Measurements from ENCODE around the gene DHTKD1.

The DHTKD1 gene, protein sequence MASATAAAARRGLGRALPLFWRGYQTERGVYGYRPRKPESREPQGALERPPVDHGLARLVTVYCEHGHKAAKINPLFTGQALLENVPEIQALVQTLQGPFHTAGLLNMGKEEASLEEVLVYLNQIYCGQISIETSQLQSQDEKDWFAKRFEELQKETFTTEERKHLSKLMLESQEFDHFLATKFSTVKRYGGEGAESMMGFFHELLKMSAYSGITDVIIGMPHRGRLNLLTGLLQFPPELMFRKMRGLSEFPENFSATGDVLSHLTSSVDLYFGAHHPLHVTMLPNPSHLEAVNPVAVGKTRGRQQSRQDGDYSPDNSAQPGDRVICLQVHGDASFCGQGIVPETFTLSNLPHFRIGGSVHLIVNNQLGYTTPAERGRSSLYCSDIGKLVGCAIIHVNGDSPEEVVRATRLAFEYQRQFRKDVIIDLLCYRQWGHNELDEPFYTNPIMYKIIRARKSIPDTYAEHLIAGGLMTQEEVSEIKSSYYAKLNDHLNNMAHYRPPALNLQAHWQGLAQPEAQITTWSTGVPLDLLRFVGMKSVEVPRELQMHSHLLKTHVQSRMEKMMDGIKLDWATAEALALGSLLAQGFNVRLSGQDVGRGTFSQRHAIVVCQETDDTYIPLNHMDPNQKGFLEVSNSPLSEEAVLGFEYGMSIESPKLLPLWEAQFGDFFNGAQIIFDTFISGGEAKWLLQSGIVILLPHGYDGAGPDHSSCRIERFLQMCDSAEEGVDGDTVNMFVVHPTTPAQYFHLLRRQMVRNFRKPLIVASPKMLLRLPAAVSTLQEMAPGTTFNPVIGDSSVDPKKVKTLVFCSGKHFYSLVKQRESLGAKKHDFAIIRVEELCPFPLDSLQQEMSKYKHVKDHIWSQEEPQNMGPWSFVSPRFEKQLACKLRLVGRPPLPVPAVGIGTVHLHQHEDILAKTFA

DNA sequence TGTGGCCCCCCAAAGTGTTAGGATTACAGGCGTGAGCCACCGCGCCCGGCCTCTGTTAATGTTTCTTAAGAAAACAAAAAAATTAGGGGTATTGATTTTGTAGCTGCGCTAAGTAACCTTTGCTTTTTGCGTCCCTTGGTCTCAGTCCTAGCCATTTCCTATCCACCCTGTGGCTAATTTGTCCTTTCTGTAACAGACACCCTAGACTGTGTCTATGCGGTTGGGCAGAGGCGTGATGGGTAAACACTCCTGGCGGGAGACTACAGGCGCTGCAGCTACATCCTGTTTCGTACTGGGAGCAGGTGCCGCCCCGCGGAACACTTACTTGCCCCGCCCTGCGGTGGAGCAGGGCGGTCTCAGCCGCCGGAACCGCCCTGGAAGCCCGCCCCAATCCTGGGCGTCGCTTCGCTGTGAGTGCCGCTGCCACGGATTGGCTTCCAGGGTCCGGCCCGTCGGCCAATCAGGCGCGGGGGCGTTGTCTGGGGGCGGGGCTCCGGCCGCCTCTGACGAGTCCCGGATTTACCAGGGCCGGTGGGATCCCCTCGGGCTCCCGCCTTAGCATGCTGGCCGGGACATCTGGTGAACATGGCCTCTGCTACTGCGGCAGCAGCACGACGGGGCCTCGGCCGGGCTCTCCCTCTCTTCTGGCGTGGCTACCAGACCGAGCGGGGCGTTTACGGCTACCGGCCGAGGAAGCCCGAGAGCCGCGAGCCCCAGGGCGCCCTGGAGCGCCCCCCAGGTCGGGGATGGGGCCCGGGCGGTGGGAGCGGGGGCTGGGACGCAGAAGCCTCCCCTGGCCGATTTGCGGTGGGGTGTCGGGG is at the start of gene DHTKD1:
DHTKD1 (plus strand) TSS at position 506 of the 821 bp plus-strand sequence; CDS start at position 586, 80 bp downstream.
- DNase-seq (ENCODE audit: low read depth, low spot score) = peak; percentile 97

DNA sequence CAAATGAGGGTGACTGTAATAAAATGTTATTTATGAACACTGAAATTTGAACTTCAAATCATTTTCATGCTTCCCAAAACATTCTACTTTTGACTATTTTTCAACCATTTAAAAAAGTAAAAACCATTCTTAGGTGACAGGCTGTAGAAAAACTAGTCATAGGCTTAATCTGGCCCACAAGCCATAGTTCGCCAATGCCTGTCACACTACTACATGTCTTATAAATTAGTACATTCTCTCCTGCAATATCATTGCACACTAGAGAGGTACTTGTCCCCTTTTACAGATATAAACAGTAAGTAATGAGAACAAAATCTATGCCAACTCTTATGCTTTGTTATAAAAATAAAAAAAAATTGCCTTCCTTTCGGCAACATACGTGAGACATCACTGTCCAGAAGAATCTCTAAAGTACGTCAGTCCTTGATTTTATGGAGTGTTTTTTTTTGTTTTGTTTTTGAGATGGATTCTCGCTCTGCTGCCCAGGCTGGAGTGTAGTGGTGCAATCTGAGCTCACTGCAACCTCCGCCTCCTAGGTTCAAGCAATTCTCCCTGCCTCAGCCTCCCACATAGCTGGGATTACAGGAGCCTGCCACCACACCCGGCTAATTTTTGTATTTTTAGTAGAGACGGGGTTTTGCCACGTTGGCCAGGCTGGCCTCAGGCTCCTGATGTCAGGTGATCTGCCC is 49.3 kb upstream of the DHTKD1 start:
- DNase-seq (ENCODE audit: low read depth, low spot score) = no peak

DNA sequence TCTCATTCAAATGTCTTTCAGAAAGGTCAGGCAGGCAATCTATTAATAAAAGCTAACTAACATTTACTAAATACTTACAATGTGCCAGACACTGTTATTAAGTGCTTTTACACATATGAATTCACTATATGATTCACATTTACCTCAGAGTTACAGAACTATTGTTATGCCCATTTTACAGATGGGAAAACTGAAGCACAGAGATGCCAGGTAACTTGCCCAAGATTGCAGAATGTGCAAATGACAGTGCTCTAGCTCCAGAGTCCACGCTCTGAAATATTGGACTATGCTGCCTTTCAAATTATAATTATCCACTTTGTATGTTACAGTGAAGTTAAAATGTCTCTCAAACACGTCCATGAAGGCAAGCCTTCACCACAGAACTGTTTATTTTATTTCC is 48.2 kb upstream of the DHTKD1 start:
- no peak for DNase-seq (ENCODE audit: low read depth, low spot score)

DNA sequence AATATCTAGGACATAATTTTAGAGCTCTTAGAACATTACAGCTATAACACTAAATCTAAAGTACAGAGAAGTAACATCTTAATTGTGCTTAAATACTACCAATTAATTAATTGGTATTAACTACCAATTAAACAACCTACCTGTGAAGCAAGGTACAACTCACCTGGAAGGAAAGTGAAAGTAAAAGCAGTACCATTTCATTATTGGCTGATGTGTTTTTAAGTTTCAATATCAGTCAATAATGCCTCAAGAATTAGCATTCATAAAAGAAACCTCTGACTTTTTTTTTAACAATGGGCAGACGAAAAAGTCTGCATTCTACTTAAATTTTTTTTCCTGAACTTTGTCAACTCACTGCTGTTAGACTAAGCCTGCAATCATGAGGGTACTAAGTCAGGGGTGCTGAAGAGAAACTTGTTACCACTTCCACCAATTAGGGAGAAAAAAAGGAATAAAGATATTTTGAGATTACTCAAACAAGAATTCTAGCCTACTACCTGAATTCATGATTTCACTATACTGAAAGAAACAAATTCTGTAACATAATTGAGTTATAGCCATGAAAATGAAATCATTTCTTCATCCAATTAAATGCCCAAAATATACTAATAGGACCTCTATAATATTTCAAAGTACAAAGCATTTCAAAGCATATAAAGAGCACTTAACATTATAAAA is 46.0 kb upstream of the DHTKD1 start:
- DNase-seq (ENCODE audit: low read depth, low spot score) = no peak

DNA sequence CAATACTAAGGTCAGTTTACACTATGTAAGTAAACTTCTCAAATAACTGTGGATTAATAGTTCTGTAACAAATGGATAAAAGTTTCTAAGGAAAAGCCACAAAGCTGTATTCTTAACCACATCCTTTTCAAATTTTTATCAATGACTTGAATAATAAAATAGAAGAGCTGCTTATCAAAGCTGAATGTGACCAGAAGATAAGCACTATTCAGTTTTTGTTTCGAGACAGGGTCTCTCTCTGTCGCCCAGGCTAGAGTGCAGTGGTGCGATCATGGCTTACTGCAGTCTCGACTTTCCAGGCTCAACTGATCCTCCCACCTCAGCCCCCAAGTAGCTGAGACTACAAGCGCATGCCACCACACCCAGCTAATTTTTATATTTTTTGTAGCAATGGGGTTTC is 43.2 kb upstream of the DHTKD1 start:
- DNase-seq (ENCODE audit: low read depth, low spot score) = no peak

DNA sequence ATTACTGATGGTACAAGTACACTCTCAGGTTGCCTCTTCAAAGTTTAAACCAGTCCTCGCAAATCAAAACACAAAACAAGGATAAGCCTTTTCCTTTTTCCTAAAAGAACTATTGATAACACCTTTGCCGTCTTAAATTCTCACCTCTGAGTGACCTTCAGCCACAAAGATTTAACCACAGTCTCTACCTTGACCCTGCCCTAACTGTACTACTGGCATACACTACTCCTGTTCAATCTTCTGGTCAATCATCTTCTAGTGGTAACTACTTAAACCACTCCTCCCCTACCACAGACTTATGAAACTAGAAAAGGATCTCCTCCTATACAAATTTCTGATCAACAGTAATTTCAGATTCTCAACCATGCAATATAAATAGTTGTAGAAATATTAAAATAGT is 41.2 kb upstream of the DHTKD1 start:
- DNase-seq (ENCODE audit: low read depth, low spot score) = no peak

DNA sequence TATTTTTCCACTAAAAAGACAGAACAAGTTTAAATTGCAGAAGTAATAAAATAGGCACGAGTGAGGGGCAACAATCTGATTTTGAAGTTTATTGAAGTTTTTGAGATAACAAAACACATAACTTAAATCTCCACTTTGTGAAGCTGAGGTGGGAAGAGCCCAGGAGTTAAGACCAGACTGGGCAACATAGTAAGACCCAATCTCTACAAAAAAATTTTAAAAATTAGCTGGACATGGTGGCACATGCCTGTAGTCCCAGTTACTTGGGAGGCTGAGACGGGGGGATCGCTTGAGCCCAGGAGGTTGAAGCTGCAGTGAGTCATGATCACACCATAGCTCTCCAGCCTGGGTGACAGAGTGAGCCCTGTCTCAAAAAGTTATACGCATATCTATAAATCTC is 37.4 kb upstream of the DHTKD1 start:
- no peak for DNase-seq (ENCODE audit: low read depth, low spot score)

DNA sequence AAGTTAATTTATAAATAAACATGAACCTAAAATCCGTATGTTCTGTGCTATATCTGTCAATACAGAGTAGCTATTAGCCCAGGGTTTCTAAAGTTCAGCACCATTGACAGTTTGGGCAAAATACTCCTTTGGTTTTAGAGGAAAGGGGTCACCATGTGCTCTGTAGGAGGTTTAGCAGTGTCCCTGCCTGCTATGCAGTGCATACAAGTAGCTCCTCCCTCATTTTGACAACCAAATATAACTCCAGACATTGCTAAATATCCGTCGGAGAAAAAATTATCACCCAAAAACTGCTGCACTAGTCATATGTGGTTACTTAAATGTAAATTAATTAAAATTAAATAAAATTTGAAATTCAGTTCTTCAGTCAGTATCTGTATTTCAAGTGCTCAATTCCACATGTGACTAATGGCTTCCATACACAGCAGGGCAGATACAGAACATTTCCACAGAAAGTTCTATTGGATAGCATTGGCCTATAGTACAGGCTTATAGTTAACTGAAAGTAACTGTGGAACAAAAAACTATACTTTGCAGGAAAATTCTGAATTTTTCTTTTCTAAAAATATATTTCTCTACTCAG is 32.6 kb upstream of the DHTKD1 start:
- DNase-seq (ENCODE audit: low read depth, low spot score) = no peak

DNA sequence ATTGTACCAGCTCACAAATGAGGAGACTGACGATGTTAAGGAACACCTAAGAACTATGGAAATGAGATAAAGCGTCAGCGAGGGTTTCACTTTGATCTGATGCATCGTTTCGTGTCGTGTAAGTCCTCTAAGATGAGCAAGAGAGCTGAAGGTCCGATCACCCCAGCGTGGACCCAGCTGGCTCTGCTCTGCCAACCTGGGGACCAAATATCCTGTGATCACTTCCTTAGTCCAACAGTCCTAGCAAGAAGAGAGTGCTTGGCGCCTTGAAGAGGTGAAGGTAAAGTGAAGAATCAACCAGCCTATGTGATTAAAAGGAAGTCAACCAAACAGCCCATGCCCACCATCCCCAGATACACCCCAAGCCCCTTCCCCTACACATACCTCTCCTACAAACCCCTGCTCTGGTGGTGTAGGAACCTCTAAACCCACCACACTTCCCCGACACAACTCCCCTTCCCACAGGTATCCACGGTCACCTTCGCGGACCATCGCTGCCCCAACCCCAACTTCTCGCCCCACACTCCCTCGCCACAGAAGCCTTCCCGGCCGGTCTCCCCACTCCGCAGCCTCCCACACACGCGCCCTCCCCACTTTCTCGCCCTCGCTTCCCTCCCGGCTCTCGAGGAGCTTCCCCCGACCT is 26.9 kb upstream of the DHTKD1 start:
- no peak for DNase-seq (ENCODE audit: low read depth, low spot score)

DNA sequence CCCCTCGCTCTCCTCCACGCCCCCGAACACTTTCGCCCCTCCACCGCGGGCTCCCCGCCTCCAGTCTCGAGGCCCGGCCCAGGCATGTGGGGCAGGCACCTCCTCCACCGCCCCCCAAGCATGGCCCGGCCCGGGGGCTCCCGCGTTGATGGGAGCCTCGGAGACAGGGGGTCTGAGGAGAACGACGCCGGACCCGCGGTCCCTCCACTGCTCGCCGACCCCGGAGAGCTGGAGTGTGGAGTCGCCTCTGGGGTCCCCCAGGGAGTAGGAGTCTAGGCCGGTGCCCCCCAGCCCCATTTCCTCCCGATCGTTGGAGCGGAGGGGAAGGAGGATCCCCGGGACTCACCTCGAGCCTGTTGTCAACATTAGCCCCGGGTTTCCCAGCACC is 26.4 kb upstream of the DHTKD1 start:
- peak; percentile 30 for DNase-seq (ENCODE audit: low read depth, low spot score)

DNA sequence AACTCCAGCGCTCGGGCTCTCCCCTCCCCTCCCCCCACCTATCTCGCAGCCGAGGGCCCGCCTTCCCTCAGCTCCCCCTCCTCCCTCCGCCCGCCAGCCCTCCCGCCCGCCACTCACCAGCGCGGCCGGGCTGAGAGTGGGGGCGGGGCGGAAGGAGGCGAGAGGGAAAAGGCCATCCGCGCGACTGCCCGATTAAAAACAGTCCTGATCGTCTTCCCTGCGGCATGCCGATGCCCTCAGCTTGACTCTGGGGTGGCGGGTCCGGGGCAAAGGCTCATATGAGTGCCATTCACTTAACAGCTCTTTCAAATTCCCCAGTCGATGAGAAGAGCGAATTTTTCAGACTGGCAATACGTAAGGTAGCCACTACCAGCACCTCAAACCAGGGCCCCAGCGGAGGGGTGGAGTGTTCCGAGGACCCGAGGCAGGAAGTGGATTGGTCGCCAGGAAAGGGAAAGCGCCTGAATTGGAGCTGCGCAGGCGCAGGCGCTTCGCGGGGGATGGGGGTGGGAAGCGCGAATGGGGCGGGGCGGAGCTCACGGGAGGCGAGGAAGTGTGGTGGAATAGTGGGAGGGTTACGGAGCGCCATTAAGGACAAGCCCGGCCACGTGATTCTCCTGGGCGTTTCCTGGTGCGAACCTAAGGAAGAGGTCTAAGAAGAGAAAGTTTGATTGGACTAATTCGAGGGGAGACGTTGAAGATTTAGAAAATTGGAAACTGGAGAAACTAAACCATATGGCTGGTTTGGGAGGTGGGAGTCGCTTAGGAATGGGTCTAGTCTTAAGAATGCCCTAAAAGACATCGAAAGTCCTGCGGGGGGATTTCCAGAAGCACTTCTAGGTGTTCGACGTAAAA is 25.7 kb upstream of the DHTKD1 start, which contains the start of gene UPF2:
UPF2 (minus strand) TSS at position 13 of the 855 bp plus-strand sequence. CDS start 7,386 bp downstream, outside the sequence.
- DNase-seq (ENCODE audit: low read depth, low spot score) = peak; percentile 95

DNA sequence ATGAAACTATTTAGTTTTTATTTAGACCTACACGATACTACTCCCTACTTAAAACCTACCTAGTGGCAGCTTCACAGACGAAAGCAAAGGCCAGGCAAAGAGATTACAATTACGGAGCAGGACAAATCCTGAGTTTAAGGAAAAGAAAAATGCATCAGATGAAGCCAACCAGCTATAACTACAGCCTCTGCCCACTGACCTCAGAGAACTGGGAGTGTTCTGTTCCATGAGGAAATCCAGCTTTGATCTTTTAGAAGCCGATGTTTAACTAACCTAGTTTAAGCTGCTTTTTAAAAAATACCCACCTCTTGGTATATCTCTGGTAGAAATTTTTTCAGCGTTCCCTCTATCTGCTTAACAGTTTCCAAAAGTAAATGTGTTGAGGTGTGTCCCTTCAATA is 23.2 kb upstream of the DHTKD1 start:
- DNase-seq (ENCODE audit: low read depth, low spot score) = no peak

DNA sequence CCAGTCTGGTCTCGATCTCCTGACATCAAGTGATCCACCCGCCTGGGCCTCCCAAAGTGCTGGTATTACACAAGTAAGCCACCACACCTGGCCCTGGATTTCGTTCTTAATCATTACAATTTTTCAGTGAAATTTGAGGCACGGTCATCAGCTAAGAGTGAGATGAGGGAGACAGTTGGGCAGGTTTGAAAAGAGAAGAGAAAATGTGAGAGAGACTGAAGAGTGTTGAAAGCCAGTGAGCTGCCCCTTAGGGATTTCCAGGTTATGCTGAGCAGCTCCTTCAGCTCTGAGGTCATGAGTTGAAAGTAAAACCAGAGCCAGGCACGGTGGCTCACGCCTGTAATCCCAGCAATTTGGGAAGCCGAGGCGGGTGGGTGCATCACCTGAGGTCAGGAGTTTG is 20.2 kb upstream of the DHTKD1 start:
- DNase-seq (ENCODE audit: low read depth, low spot score) = no peak

DNA sequence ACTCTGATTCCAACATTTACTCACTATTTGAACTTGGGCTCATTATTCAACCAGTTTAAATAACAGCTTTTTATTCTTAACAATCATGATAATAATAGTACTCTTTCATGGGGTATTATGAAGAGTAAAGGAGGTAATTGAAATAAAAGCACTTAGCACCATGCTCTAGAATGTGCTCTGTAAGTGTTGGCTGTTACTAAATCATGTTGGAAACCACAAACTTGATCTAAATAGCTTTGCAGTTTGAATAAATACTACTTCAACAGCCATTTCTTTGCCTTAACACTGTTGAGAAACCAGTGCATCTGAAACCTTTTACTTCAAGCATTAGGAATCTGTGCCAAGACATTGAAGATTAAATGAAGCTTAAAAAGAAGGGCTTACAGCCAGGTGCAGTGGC is 18.2 kb upstream of the DHTKD1 start:
- no peak for DNase-seq (ENCODE audit: low read depth, low spot score)

DNA sequence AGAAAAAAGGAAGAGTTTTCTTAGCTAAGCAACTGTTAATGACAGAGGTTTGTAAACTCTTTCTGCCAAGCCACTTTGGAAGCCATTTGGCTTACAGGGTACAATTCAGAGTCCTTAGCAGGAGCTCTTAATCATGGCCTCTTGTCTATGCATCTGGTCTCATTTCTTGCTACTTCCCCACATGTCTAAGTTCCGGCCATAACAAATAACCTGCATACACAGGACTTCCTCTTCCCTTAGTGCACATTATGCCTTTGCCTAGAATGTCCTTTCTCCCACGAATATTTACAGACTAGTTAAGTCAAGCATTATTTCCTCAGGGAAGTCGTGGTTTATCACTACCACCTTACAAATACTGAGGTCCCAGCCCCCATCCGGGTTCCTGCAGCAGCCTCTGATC is 17.5 kb upstream of the DHTKD1 start:
- no peak for DNase-seq (ENCODE audit: low read depth, low spot score)

DNA sequence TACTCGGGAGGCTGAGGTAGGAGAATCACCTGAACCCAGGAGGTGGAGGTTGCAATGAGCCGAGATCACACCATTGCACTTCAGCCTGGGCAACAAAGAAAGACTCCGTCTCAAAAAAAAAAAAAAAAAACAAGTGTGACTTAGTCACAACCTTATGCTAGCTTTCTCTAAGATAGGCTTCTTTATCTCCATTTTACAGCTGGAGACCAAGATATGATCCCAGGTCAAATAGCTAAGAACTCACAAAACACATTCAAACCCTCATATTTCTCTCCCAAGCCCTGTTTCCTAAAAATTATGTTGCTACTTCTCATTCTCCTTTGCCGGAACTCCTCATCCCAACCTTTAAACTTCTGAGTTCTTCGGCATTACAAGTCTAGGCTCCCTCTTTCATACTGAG is 13.0 kb upstream of the DHTKD1 start:
- DNase-seq (ENCODE audit: low read depth, low spot score) = no peak

DNA sequence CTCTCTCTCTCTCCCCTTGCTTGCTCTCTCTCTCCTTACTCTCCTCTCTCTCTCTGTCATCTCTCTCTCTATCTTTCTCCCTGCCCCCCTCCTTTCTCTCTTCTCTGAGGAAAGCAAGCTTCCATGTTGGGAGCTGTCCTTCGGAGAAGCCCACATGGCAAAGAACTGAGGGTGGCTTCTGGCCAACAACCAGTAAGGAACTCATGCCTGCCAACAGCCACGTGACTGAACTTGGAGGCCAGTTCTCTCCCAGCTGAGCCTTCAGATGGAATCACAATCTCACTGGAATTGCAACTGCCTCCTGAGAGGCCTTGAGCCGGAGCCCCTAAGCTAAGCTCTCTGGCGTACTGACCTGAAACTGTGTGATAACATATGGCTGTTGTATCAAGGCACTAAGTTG is 12.0 kb upstream of the DHTKD1 start:
- DNase-seq (ENCODE audit: low read depth, low spot score) = no peak

DNA sequence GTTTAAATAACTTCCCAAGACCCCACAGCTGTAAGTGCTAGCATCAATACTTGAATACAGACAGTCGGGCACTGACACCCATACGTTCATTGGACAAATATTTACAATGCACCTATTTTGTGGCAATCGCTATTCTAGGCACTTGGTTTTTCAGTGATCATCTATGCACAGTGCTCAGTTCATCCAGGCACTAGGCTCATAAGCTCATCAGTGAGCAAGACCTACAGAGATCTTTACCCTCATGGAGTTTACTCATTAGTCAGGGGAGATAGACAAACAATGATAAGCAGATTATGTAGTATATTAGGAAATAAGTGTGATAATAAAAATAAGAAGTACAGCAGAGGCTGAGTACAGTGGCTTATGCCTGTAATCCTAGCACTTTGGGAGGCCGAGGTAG is 7.6 kb upstream of the DHTKD1 start:
- no peak for DNase-seq (ENCODE audit: low read depth, low spot score)

Data from activated naive CD8-positive, alpha-beta T cell treated with anti-CD3 and anti-CD28 coated beads, Interleukin-2, amount 50 U/mL, for 16 hours (primary cell).